ENCODE measurements around the gene PROSER2.

DNA sequence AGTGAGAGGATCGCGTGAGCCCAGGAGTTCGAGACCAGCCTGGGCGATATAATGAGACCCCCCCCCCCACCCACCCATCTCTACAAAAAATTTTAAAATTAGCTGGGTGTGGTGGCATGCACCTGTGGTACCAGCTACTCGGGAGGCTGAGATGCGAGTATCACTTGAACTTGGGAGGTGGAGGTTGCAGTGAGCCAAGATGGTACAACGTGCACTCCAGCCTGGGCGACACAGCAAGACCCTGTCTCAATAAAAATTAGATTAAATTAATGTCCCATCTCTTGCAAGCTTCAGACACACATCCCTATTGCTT, 391 bp upstream of the PROSER2 start:
- TF ChIP-seq, protein P1, sequence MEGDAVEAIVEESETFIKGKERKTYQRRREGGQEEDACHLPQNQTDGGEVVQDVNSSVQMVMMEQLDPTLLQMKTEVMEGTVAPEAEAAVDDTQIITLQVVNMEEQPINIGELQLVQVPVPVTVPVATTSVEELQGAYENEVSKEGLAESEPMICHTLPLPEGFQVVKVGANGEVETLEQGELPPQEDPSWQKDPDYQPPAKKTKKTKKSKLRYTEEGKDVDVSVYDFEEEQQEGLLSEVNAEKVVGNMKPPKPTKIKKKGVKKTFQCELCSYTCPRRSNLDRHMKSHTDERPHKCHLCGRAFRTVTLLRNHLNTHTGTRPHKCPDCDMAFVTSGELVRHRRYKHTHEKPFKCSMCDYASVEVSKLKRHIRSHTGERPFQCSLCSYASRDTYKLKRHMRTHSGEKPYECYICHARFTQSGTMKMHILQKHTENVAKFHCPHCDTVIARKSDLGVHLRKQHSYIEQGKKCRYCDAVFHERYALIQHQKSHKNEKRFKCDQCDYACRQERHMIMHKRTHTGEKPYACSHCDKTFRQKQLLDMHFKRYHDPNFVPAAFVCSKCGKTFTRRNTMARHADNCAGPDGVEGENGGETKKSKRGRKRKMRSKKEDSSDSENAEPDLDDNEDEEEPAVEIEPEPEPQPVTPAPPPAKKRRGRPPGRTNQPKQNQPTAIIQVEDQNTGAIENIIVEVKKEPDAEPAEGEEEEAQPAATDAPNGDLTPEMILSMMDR (IDR thresholded peaks at IDR 0.05) = no peak
- TF ChIP-seq POLR2A (IDR thresholded peaks at IDR 0.05) = no peak

Data from uterus (tissue), 2 donors.